NCI-H526 treated with DMSO at 0.1 percent for 48 hours (cell line): ENCODE measurements around the gene TRIM17.
"Not testable (repeated sequence)": the region's sequence is repeated elsewhere in the genome, so short reads cannot be mapped to it uniquely, and the experiment has no call there.

ENCODE experiments used
- DNase-seq: peaks from one replicate; lab custom pipeline; 2025; lab: John Stamatoyannopoulos, UW

The TRIM17 gene

DNA sequence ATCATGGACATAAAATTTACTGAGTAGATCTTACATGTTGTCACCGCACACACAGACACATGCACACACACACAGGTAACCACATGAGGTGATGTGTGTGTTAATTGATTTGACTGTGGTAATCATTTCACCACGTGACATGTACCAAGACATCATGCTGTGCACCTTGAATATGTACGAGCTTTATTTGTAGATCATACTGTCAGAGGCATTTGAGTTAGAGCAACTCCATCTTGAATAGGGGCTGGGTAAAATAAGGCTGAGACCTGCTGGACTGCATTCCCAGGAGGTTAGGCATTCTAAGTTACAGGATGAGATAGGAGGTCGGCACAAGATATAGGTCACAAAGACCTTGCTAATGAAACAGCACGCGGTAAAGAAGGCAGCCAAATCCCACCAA lies 31.7 kb upstream of the TRIM17 start:
- DNase-seq: no peak

DNA sequence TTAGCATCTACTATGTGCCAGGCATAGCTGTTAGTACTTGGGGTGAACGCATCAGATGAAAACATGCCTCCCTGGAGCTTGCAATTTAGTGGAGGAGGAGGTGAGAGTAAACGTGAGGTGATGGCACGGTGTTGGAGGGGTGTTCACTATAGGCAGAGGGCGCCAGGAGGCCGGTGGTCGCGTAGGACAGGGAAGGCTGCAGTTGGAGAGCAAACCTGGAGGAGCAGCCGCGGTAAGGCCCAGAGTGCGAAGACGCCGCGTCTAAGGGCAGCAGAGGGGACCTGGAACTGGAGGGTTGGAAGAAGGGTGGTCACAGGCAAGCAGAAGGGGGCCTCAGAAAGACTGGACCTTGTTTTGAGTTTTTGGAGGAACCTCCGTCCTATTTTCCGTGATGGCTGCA lies 30.2 kb upstream of the TRIM17 start:
- DNase-seq: no peak

DNA sequence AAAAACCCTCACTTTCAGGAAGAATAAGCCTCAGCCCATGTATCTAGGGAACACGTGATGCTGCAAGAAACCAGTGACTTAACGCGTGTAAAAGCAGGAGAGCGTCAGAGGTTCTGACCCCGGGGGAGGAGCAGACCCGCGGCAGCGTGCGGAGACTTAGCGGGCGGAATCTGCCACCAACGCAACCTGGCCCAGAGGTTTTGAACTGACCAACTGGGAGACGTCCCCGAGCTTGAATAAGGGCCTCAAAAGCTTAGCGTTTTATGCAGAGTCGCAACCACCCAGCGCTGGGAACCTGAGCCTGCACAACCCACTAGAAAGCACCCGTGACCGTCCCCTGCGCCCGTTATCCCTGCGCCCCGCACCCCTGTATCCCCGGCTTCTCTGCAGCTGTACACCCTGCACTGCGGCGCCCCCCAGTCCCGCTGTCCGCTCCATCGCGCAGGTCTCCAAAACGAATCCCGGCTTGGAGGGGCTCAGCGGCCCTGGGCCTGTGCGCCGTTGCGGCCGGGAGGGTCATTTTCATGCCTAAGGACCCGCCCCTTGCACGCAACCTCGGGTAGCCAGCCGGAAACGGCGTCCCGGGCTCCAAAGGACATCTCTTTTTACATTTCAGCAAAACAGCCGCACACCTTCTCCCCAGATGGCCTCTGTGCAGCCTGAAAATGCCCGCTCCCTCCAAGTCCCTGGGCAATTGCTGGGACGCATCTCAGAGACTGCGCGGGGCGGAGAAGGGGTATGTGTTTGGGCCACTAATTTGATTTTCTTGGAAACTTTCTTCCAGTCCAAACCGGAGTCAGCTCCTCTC lies 29.4 kb upstream of the TRIM17 start:
- DNase-seq: peak; percentile 16

DNA sequence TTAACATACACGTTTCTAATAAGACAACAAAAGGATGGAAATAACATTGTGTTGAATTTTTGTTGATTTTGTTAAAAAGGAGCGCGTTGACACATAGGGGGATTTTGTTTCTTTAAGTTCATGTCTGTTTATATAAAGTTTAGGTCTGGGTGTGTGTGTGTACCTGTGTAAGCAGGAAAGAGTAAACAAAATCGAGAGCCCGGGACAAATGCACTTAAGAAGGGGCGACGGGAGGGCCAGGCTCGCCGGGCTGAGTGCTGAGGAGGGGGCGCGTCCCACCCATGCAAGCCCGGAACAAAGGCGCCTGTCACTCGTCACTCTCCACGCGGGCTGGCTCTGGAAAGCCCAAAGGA lies 28.8 kb upstream of the TRIM17 start:
- no peak for DNase-seq

DNA sequence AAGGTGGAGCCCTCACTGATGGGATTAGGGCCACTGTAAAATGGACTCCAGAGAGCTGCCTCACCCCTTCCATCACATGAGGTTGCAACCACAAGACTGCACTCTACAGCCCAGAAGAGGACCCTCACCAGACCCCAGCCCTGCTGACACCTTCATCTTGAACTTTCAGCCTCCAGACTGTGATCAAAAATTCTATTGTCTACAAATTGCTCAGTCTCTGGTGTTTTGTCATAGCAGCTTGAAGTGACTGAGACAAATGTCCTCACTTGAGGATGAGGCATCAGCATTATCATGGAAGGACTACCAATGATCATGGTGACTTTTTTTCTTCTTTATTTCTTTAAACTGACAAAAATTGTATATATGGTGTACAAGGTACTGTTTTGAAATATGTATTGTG lies 26.7 kb upstream of the TRIM17 start:
- no peak for DNase-seq

DNA sequence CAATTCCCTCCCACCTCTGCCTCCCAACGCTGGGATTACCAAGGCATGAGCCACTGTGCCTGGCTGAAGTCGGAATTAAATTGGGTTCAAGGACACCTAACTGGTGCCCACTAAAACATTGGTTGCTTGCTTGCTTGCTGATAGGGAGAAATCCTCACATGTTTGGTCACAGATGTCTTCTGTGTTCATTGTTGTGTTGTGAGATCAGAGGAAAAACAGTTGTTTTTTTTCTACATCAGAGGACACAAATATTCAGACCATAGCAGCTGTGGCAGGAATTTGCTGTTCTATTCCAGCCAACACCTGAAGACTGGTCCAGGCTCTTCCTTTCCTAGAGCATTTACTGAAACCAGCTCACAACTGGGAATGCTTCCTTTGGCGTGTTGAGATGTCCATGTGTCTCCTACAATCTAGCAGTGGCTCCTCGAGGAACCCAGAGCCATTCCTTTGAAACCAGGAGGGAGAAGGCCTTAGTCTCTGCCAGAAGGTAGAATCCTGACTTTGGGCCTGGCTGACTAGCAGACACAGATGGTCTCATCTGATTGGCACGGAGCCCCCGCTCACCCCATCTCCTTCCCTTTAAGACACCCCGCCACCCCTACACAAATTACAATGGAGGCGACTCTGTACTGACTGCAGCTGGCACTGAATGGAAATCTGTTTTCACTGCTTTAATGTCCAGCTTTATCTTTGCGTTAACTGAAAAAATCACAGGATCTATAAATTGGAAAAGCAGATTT lies 24.3 kb upstream of the TRIM17 start:
- no peak for DNase-seq

DNA sequence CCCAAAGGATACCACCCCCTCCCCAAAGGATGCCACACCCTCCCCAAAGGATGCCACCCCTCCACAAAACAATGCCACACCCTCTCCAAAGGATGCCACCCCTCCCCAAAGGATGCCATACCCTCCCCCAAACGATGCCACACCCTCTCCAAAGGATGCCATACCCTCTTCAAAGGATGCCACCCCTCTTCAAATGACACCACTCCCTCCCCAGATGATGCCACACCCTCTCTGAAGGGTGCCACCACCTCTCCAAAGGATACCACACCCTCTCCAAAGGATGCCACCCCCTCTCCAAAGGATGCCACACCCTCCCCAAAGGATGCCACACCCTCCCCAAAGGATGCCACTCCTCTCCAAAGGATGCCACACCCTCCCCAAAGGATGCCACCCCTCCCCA lies 21.6 kb upstream of the TRIM17 start:
- DNase-seq: no peak

DNA sequence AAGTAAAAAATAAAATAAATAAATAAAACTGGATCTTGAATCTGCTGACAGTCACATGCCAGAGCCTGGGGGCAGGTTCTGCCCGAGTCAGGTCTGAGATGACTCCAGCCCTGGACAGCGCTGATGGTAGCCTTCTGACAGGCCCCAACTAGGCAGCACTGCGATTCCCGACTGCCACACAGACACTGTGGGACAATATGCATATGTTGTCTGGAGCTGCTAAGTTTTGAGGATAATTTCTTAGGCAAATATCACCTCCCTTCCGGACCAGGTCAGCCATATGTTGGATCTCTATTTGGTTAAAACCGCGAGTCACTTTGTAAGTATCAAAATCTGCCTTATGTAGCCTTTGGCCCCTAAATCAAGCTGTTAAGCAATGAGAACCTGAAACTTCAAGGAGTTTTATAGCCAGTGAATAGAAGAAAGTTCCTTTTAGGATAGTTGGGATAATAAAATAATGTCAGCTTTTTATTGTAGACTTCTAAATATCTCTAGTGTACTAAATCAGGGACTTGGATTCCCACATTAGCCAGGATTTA lies 20.8 kb upstream of the TRIM17 start:
- DNase-seq: no peak

DNA sequence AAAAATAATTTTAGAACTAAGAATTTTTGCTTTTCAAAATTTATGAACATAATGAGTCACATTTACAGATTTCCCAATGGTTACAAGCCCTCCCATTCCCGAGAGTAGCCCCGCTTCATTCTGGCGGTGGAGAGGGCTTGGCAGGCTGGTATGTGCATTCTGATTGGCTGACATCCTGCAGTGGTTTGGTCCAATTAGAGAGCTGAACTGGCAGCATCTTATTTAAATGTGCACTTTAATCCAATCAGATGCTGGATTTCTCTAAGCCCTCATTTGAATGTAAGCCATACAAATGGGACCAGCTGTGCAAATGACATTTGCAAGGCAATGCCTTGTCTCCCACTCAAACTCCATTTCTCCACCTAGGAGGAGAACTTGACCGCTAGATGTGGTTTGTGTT lies 18.0 kb upstream of the TRIM17 start:
- DNase-seq: no peak

DNA sequence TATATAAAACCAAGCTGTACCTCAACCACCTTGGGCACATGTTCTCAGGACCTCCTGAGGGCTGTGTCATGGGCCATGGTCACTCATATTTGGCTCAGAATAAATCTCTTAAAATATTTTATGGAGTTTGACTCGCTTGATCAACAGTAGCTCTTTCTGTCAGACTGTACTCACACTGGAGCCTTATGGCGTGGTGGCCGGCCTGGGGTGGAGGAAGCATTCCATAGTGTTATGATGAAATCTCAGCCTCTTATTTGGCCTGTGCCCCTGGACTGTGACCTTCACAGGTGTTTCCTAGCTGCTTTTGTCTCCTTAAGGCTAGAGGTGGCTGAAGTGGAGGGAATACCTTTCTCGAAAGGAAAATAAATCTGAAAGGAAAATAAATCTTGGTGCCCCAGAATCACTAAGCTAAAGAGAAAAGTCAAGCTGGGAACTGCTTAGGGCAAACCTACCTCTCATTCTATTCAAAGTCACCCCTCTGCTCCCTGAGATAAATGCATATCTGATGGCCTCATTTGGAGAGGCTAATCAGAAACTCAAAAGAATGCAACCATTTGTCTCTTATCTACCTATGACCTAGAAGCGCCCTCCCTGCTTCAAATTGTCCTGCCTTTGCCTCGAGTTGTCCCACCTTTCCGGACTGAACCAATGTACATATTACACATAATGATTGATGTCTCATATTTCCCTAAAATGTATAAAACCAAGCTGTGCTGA lies 16.8 kb upstream of the TRIM17 start:
- not testable (repeated sequence) for DNase-seq

DNA sequence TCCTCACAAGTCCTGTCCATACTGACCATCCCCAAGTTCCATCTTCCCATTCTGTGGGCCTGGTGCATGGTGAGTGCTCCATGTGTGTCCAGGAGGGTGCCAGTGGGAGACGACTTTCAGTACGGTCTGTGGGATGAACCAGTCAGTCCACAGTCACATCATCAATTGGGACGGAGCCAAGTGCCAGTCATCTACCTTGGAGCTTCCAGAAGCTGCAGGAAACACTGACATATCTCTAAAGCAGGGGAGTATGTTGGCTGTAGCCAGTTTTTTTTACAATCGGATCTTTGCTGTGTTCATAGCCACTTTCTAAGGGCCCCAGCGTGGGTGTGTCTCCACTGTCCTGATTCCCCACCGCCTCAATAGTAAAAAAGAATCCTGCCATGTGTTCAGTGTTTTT lies 13.6 kb upstream of the TRIM17 start:
- DNase-seq: no peak

DNA sequence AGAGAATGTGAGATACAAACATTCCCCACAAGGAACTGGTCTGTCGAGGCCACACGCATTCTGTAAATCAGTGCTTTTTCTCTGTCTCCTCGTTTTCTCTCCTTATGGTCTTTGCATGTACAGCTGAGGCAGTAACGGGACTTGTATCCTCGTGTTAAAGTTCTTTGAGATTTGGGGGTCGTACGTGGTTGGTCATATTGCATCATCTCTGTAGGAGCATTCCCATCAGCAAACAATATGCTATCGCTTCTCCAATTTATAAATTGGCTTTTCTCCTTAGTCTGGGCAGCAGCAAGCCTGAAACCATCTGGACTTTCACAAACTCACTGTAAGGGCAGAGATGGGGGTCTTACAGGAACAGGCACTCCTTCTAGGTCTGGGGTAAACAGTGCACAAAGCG lies 13.0 kb upstream of the TRIM17 start:
- DNase-seq: no peak

DNA sequence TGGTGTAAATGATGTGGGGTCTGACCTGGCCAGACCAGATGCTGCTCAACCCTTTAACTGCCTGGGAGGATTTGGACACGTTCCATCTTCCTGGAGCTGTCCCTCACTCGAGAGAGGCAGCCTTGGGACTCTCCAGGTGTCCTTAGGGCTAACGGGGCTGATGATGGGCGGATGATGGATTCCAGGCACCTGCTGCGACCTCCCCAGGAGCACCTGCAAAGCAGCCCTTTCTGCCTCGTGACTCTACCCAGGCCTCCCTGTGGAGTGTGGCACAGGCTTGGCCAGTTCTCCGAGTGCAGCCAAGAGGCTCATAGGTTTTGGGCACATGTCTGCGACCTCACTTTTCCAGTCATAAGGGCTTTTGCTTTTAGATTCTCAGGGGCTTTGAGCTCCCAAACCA lies 12.3 kb upstream of the TRIM17 start:
- DNase-seq: no peak

DNA sequence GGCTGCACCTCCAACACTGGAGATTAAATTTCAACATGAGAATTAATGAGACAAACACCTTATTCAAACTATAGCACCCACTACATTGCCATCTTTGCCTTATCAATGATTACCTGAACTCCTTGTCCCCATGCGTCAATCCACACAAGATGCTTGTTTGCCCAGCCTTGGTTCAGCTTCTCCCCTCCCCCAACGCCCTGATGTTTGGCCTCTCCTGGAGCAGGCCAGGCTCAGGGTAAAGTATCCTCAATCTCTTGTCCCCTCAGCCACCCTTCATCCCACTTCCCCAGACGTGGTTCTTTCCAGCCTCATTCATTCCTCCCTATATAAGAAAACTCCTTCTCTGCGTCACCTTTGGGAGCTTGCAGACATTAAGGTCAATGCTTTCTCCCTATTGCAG lies 11.8 kb upstream of the TRIM17 start:
- DNase-seq: no peak

DNA sequence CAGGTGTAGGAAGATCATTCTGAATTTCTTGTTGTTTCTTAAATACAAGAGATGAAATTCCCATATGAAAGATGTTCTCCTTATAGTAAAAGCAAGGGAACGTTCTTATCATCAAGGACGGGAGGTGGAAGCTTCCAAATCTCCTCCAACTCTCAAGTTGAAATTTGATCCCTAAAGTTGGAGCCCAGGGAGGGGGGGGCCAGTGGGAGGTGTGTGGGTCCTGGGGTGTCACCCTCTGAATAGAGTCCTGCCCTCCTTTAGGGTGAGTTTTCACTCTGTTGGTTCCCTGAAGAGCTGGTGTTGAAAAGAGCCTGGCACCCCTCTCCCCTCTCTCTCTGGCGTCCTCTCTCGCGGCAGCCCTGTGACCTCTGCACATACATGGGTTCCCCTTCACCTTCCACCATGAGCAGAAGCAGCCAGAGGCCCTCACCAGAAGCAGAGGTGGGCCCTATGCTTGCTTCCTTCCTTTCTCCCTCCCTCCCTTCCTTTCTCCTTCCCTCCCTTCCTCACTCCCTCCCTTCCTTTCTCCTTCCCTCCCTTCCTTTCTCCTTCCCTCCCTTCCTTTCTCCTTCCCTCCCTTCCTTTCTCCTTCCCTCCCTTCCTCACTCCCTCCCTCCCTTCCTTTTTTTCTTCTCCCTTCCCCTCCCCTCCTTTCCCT lies 10.0 kb upstream of the TRIM17 start:
- no peak for DNase-seq

DNA sequence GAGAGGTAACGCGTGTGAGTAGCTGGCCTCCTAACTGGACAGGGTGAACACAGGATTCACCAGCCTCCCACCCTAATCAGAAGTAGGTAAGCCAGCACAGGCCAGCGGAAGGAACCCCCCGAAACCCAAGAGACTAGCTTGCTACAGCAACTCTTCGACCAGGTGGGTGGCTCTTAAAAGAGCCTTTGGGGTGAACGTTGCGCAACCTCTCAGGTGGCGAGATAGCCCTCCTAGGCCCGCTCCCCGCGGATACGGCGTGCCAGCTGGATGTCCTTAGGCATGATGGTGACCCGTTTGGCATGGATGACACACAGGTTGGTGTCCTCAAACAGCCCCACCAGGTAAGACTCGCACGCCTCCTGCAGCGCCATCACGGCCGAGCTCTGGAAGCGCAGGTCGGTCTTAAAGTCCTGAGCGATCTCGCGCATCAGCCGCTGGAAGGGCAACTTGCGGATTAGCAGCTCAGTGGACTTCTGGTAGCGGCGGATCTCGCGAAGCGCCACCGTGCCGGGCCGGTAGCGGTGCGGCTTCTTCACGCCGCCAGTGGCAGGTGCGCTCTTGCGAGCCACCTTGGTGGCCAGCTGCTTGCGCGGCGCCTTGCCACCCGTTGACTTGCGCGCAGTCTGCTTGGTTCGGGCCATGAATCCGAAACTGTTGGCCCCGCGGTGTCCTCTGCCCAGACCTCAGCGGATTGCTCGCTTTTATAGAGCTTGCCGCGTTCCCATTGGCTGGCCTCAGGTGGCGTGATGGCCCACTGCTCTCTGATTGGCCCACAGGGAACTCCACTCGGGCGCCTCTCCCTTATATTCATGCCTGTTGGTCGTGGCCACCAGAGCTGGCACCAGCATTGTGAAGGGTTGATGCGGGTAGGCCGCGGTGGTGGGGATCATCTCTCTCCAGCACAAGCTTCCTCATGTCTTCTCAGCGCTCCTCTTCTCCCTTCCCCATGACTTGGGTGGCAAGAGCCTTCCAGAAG lies 8.3 kb upstream of the TRIM17 start:
- no peak for DNase-seq

DNA sequence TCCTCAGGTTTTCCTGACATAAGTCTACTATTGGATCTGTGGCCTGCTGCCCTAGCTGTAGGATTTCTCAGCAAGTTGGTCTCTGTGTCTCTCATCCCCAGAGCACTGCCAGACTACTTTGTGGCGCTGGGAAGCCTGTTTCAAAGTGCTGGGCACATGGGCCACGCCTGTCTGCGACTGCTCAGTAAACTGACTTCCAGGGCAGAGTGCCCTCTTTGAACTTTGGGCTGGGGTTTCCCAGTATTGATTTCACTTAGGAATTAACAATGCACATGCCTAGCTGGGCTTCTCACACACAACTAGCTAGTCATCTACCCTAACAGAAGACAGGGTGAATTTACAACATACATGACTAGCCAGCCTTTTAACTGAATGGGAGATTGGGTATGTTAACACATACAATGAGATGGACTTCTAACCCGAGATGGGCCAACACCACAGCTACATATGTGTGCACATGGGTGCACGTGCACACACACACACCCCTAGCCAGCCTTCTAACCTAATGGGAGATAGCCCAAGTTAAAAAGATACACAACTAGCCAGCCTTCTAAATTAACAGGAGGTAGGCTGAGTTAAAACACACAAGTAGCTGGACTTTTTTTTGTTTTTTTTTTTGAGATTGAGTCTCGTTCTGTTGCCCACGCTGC lies 6.9 kb upstream of the TRIM17 start:
- DNase-seq: no peak

DNA sequence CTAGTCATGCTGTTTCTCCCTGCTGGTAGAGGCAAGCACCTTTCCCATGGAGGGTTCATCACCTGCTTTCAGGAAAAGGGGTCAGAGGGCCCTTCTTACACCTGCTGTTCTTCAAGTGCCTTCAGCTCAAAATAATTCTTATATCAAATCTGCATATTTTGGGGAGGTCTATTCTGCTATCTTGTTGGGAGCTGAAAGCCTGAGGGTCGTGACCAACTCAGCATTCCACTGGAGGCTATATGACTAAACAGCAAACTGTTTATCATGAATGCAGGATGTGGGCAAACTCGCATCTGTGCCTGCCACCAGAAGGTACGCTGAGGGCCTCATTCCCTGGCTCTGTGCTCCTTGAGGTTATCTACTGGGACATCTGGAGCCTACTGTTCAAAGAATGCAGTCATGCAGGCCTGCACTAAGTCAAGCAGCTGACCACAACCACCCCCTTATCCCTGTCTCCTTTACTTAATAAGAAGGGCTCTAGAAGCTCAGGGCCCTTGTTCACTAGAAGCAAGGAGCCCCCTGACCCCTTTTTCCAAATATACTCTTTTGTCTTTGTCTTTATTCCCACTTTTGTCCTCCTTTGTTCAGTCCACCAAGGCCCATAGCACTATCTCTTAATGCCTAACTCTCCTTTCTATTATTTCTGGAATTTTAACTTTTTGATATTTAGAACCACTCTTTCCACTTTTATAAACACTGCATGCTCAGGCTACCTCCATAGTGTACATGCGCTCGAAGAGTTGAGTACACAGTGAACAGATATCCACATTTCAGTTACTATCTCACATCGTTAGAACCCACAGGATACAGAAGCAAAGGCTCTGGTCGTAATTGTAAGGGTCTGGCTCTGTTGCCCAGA lies 4.5 kb upstream of the TRIM17 start:
- no peak for DNase-seq

DNA sequence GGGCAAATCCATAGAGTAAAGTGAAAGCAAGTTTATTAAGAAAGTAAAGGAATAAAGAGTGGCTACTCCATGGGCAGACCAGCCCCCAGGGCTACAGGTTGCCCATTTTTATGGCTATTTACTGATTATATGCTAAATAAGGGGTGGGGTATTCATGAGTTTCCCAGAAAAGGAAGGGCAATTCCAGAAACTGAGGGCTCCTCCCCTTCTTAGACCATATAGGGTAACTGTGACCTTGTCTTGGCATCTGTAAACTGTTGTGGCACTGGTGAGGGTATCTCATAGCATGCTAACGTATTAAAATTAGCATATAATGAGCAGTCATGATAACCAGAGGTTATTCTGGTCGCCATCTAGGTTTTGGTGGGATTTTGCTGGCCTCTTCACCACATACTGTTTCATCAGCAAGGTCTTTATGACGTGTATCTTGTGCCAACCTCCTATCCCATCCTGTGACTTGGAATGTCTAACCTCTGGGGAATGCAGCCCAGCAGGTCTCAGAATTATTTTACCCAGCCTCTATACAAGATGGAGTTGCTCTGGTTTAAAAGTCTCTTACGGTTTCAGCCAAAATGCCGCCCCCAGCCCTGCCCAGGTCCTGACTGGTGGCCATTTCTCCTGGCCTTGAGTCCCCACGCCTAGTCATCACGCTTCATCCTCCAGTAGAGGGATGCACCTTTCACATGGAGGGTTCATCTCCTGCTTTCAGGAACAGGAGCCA lies 982 bp upstream of the TRIM17 start:
- no peak for DNase-seq
